Brain microvascular endothelial cell (primary cell): ENCODE measurements around the gene ZNF276.

ENCODE experiments used
- DNase-seq: peaks from one replicate; pipeline ENCODE4 v3.0.0-alpha.2; 2020
- H3K27ac ChIP-seq: fragments of 250-450 bp; sonication (Bioruptor Pico); 2 replicates; pipeline ENCODE4 v1.5.1; 2020; ENCODE audit warnings: mild to moderate bottlenecking, moderate library complexity
- H3K27me3 ChIP-seq: fragments of 250-450 bp; sonication (Bioruptor Pico); replicated peaks from 2 replicates; pipeline ENCODE4 v1.5.1; 2020; ENCODE audit warnings: mild to moderate bottlenecking
- H3K36me3 ChIP-seq: fragments of 250-450 bp; sonication (Bioruptor Pico); replicated peaks from 2 replicates; pipeline ENCODE4 v1.5.1; 2020; ENCODE audit warnings: mild to moderate bottlenecking
- H3K4me3 ChIP-seq: 2 replicates; pipeline ENCODE4 v1.5.1; 2011; ENCODE audit warnings: low read depth, mild to moderate bottlenecking, control low read depth, low read length, moderate library complexity
- CTCF ChIP-seq: IDR thresholded peaks from 2 replicates; pipeline ENCODE4 v1.5.1; 2011; ENCODE audit warnings: low read depth, mild to moderate bottlenecking, moderate library complexity, low read length, control low read depth, inconsistent platforms; ENCODE audit errors: missing control alignments
- in situ Hi-C: cut with HindIII; loops from 2 replicates; pipeline ENCODE4 v1.10.0; 2017; ENCODE audit warnings: low sequenced_read_pairs, low pct_ligation_motif_present

ZNF276 gene

GRCh38 chr16:89717688-89718505 is 3.4 kb upstream of the ZNF276 start:
- no peak for TF ChIP-seq CTCF
- H3K4me3 ChIP-seq = no peak overlapping the region
- in situ Hi-C loops = no loop called here
- no peak overlapping the region for H3K27ac ChIP-seq
- H3K36me3 ChIP-seq = peaks cover 2% of the 10 kb centered on the region
- DNase-seq = no peak
- no peaks in the 10 kb centered on the region for H3K27me3 ChIP-seq

GRCh38 chr16:89720551-89720812 is 855 bp upstream of the ZNF276 start:
- TF ChIP-seq CTCF = no peak
- in situ Hi-C loops = no loop called here
- Histone ChIP-seq H3K27me3 (no peaks in the 10 kb centered on the region), H3K4me3 (peak overlapping the region; percentile 70), H3K27ac (peak overlapping the region; percentile 72), H3K36me3 (peaks cover 19% of the 10 kb centered on the region)
- DNase-seq = no peak

GRCh38 chr16:89721546-89722391 is 432 bp downstream of the ZNF276 start:
- peaks cover 22% of the 10 kb centered on the region for H3K36me3 ChIP-seq
- peak overlapping the region; percentile 72 for H3K27ac ChIP-seq
- in situ Hi-C loops = no loop called here
- peak; percentile 33 for DNase-seq
- no peaks in the 10 kb centered on the region for H3K27me3 ChIP-seq
- peak overlapping the region; percentile 70 for H3K4me3 ChIP-seq
- TF ChIP-seq CTCF = no peak

- peak; percentile 15 for DNase-seq
- no peaks in the 10 kb centered on the region for H3K27me3 ChIP-seq
- H3K4me3 ChIP-seq = peak overlapping the region; percentile 70
- H3K27ac ChIP-seq = peak overlapping the region; percentile 72
- TF ChIP-seq CTCF = no peak
- H3K36me3 ChIP-seq = peaks cover 30% of the 10 kb centered on the region
- in situ Hi-C loops = no loop called here
Measured at GRCh38 chr16:89722392-89723278, 1.3 kb downstream of the ZNF276 start.

GRCh38 chr16:89723279-89724250 is 2.2 kb downstream of the ZNF276 start:
- no peak overlapping the region for H3K27ac ChIP-seq
- peaks cover 33% of the 10 kb centered on the region for H3K36me3 ChIP-seq
- no peaks in the 10 kb centered on the region for H3K27me3 ChIP-seq
- H3K4me3 ChIP-seq = peak overlapping the region; percentile 70
- no peak for TF ChIP-seq CTCF
- in situ Hi-C loops = no loop called here
- DNase-seq = no peak
